ENCODE results near the gene LOX. TPM values are rescaled to one million over a fixed set of nuclear protein-coding genes. Genes with fewer than 3 reads are reported as not detected.

Gene LOX
- polyA plus RNA-seq, result 1 to 10 TPM in 1 of 2 donors, under 1 TPM in 1; 0.71 to 1.2 TPM

GRCh38 chr5:122078116-122079110, at the start of gene LOX:
Gene LOX, minus strand, starts transcription at chr5:122078259. Its CDS starts 274 bp downstream, at chr5:122077985.
- Histone ChIP-seq H3K27ac (ENCODE audit: low read depth in 2 of 2, low read length in 1 of 2) (peak within 1 kb of the TSS; percentile 22 to 55), H3K4me1 (ENCODE audit: control insufficient read depth in 2 of 2, insufficient read depth in 2 of 2, low read length in 1 of 2) (peaks cover 6 to 9% of the 10 kb centered on the region in 2 donors), H3K9me3 (ENCODE audit: control insufficient read depth in 2 of 2, insufficient read depth in 1 of 2, low read depth in 1 of 2, low read length in 1 of 2) (no peaks in the 10 kb centered on the region), H3K36me3 (ENCODE audit: control insufficient read depth in 2 of 2, insufficient read depth in 2 of 2, low read length in 1 of 2) (no peaks in the 10 kb centered on the region), H3K27me3 (ENCODE audit: control insufficient read depth in 1 of 2, insufficient read depth in 2 of 2, low read length in 2 of 2) (no peaks in the 10 kb centered on the region), H3K4me3 (ENCODE audit: low read depth in 1 of 2, low read length in 2 of 2) (peak within 1 kb of the TSS; percentile 45 to 56)
- WGBS, 2 donors, result 3 to 6% methylated on average over 33 to 35 of the region's 35 CpGs

- Histone ChIP-seq H3K27me3 (ENCODE audit: control insufficient read depth in 1 of 2, insufficient read depth in 2 of 2, low read length in 2 of 2) (no peaks in the 10 kb centered on the region), H3K4me3 (ENCODE audit: low read depth in 1 of 2, low read length in 2 of 2) (no peak overlapping the region), H3K36me3 (ENCODE audit: control insufficient read depth in 2 of 2, insufficient read depth in 2 of 2, low read length in 1 of 2) (no peaks in the 10 kb centered on the region), H3K4me1 (ENCODE audit: control insufficient read depth in 2 of 2, insufficient read depth in 2 of 2, low read length in 1 of 2) (no peaks in the 10 kb centered on the region), H3K9me3 (ENCODE audit: control insufficient read depth in 2 of 2, insufficient read depth in 1 of 2, low read depth in 1 of 2, low read length in 1 of 2) (no peaks in the 10 kb centered on the region), H3K27ac (ENCODE audit: low read depth in 2 of 2, low read length in 1 of 2) (peak overlapping the region in 1 of 2 donors; percentile 1)
- WGBS, 2 donors, result 49 to 73% methylated on average over 10 of the region's 10 CpGs
Measured at GRCh38 chr5:122126756-122127321, 48.8 kb upstream of the LOX start.

- Histone ChIP-seq H3K4me3 (ENCODE audit: low read depth in 1 of 2, low read length in 2 of 2) (no peak overlapping the region), H3K27ac (ENCODE audit: low read depth in 2 of 2, low read length in 1 of 2) (no peak overlapping the region), H3K27me3 (ENCODE audit: control insufficient read depth in 1 of 2, insufficient read depth in 2 of 2, low read length in 2 of 2) (no peaks in the 10 kb centered on the region), H3K36me3 (ENCODE audit: control insufficient read depth in 2 of 2, insufficient read depth in 2 of 2, low read length in 1 of 2) (no peaks in the 10 kb centered on the region), H3K4me1 (ENCODE audit: control insufficient read depth in 2 of 2, insufficient read depth in 2 of 2, low read length in 1 of 2) (no peaks in the 10 kb centered on the region), H3K9me3 (ENCODE audit: control insufficient read depth in 2 of 2, insufficient read depth in 1 of 2, low read depth in 1 of 2, low read length in 1 of 2) (no peaks in the 10 kb centered on the region)
- 31 to 47% methylated on average over 2 of the region's 2 CpGs for WGBS, 2 donors
Measured at GRCh38 chr5:122126177-122126755, 48.2 kb upstream of the LOX start.

GRCh38 chr5:122124766-122125165, 46.7 kb upstream of the LOX start:
- no peaks in the 10 kb centered on the region for H3K36me3 ChIP-seq (ENCODE audit: control insufficient read depth in 2 of 2, insufficient read depth in 2 of 2, low read length in 1 of 2)
- no peaks in the 10 kb centered on the region for H3K27me3 ChIP-seq (ENCODE audit: control insufficient read depth in 1 of 2, insufficient read depth in 2 of 2, low read length in 2 of 2)
- no peaks in the 10 kb centered on the region for H3K9me3 ChIP-seq (ENCODE audit: control insufficient read depth in 2 of 2, insufficient read depth in 1 of 2, low read depth in 1 of 2, low read length in 1 of 2)
- WGBS, 2 donors, result 91 to 92% methylated on average over 2 of the region's 2 CpGs
- H3K4me3 ChIP-seq (ENCODE audit: low read depth in 1 of 2, low read length in 2 of 2), result no peak overlapping the region
- no peaks in the 10 kb centered on the region for H3K4me1 ChIP-seq (ENCODE audit: control insufficient read depth in 2 of 2, insufficient read depth in 2 of 2, low read length in 1 of 2)
- H3K27ac ChIP-seq (ENCODE audit: low read depth in 2 of 2, low read length in 1 of 2), result no peak overlapping the region

GRCh38 chr5:122121479-122122465, 43.7 kb upstream of the LOX start:
- 73 to 75% methylated on average over 11 of the region's 11 CpGs for WGBS, 2 donors
- H3K27ac ChIP-seq (ENCODE audit: low read depth in 2 of 2, low read length in 1 of 2), result peak overlapping the region; percentile 29 to 63

GRCh38 chr5:122120957-122121356, 42.9 kb upstream of the LOX start:
- WGBS, 2 donors, result 54 to 55% methylated on average over 2 of the region's 2 CpGs
- Histone ChIP-seq H3K4me3 (ENCODE audit: low read depth in 1 of 2, low read length in 2 of 2) (no peak overlapping the region), H3K27me3 (ENCODE audit: control insufficient read depth in 1 of 2, insufficient read depth in 2 of 2, low read length in 2 of 2) (no peaks in the 10 kb centered on the region), H3K27ac (ENCODE audit: low read depth in 2 of 2, low read length in 1 of 2) (peak overlapping the region in 1 of 2 donors; percentile 59), H3K4me1 (ENCODE audit: control insufficient read depth in 2 of 2, insufficient read depth in 2 of 2, low read length in 1 of 2) (no peaks in the 10 kb centered on the region), H3K9me3 (ENCODE audit: control insufficient read depth in 2 of 2, insufficient read depth in 1 of 2, low read depth in 1 of 2, low read length in 1 of 2) (no peaks in the 10 kb centered on the region), H3K36me3 (ENCODE audit: control insufficient read depth in 2 of 2, insufficient read depth in 2 of 2, low read length in 1 of 2) (no peaks in the 10 kb centered on the region)

More at GRCh38 chr5:122121479-122122465, 43.7 kb upstream of the LOX start:
- no peaks in the 10 kb centered on the region for H3K9me3 ChIP-seq (ENCODE audit: control insufficient read depth in 2 of 2, insufficient read depth in 1 of 2, low read depth in 1 of 2, low read length in 1 of 2)
- H3K27me3 ChIP-seq (ENCODE audit: control insufficient read depth in 1 of 2, insufficient read depth in 2 of 2, low read length in 2 of 2), result no peaks in the 10 kb centered on the region
- H3K36me3 ChIP-seq (ENCODE audit: control insufficient read depth in 2 of 2, insufficient read depth in 2 of 2, low read length in 1 of 2), result no peaks in the 10 kb centered on the region
- H3K4me1 ChIP-seq (ENCODE audit: control insufficient read depth in 2 of 2, insufficient read depth in 2 of 2, low read length in 1 of 2), result no peaks in the 10 kb centered on the region
- H3K4me3 ChIP-seq (ENCODE audit: low read depth in 1 of 2, low read length in 2 of 2), result no peak overlapping the region

- H3K4me3 ChIP-seq (ENCODE audit: low read depth in 1 of 2, low read length in 2 of 2), result no peak overlapping the region
- 77 to 85% methylated on average over 2 of the region's 2 CpGs for WGBS, 2 donors
- no peaks in the 10 kb centered on the region for H3K27me3 ChIP-seq (ENCODE audit: control insufficient read depth in 1 of 2, insufficient read depth in 2 of 2, low read length in 2 of 2)
- H3K27ac ChIP-seq (ENCODE audit: low read depth in 2 of 2, low read length in 1 of 2), result no peak overlapping the region
- no peaks in the 10 kb centered on the region for H3K9me3 ChIP-seq (ENCODE audit: control insufficient read depth in 2 of 2, insufficient read depth in 1 of 2, low read depth in 1 of 2, low read length in 1 of 2)
- no peaks in the 10 kb centered on the region for H3K4me1 ChIP-seq (ENCODE audit: control insufficient read depth in 2 of 2, insufficient read depth in 2 of 2, low read length in 1 of 2)
- no peaks in the 10 kb centered on the region for H3K36me3 ChIP-seq (ENCODE audit: control insufficient read depth in 2 of 2, insufficient read depth in 2 of 2, low read length in 1 of 2)
Measured at GRCh38 chr5:122120493-122120892, 42.4 kb upstream of the LOX start.

GRCh38 chr5:122119205-122119604, 41.1 kb upstream of the LOX start:
- H3K36me3 ChIP-seq (ENCODE audit: control insufficient read depth in 2 of 2, insufficient read depth in 2 of 2, low read length in 1 of 2), result no peaks in the 10 kb centered on the region
- 58 to 60% methylated on average over 3 of the region's 3 CpGs for WGBS, 2 donors
- H3K4me3 ChIP-seq (ENCODE audit: low read depth in 1 of 2, low read length in 2 of 2), result no peak overlapping the region
- H3K27ac ChIP-seq (ENCODE audit: low read depth in 2 of 2, low read length in 1 of 2), result no peak overlapping the region
- no peaks in the 10 kb centered on the region for H3K27me3 ChIP-seq (ENCODE audit: control insufficient read depth in 1 of 2, insufficient read depth in 2 of 2, low read length in 2 of 2)
- H3K4me1 ChIP-seq (ENCODE audit: control insufficient read depth in 2 of 2, insufficient read depth in 2 of 2, low read length in 1 of 2), result no peaks in the 10 kb centered on the region
- H3K9me3 ChIP-seq (ENCODE audit: control insufficient read depth in 2 of 2, insufficient read depth in 1 of 2, low read depth in 1 of 2, low read length in 1 of 2), result no peaks in the 10 kb centered on the region
